ENCODE results near the gene THSD7B.

Gene THSD7B

GRCh38 chr2:137178951-137179377 lies 413.6 kb downstream of the THSD7B start:
- TF ChIP-seq CTCF (IDR thresholded peaks at IDR 0.05; ENCODE audit: control insufficient read depth, extremely low read depth, insufficient read depth): no peak
- H3K4me3 ChIP-seq (ENCODE audit: low read depth, low read length): no peak overlapping the region
- no peak for DNase-seq (ENCODE audit: low read depth)

DNA sequence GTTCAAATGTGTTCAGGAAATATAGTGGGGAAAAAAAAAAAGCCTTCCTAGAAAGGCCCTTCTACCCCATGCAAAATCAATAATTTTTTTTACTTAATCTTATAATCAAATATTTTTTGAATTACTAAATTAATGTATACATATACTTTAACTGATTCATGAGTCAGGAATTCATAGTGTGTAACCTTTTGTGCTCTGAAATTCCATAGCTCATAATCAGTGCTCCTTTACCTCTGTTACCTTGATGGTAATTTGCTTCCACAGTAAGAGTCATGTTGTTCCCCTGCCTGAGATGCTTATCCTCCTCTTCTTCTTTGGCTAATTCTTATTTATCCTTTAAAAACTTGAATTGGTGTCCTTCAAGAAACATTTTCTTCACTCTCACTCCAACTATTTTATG lies 414.2 kb downstream of the THSD7B start:
- TF ChIP-seq CTCF (IDR thresholded peaks at IDR 0.05; ENCODE audit: control insufficient read depth, extremely low read depth, insufficient read depth): no peak
- H3K4me3 ChIP-seq (ENCODE audit: low read depth, low read length): no peak overlapping the region
- DNase-seq (ENCODE audit: low read depth): no peak

DNA sequence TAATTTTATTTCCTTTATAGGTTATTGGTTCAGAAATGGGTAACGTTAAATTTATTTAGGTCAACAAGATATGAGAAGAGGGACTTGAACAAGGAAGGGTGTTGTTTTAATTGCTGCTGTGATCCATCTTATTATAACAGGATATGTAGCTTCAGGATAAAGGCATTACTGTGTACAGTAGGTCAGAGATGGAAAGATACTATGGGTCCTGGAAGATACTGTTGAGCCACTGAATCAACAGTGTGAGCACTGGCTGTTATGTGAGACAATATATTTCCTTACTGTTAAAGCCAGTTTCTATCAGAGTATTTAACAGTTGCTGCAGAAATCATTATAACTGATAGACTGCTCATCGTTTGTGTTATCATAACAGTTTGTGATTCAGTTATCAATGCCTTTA lies 414.7 kb downstream of the THSD7B start:
- H3K4me3 ChIP-seq (ENCODE audit: low read depth, low read length): no peak overlapping the region
- DNase-seq (ENCODE audit: low read depth): no peak
- TF ChIP-seq CTCF (IDR thresholded peaks at IDR 0.05; ENCODE audit: control insufficient read depth, extremely low read depth, insufficient read depth): no peak

GRCh38 chr2:137181370-137181769 lies 416.0 kb downstream of the THSD7B start:
- DNase-seq (ENCODE audit: low read depth): no peak
- H3K4me3 ChIP-seq (ENCODE audit: low read depth, low read length): no peak overlapping the region
- TF ChIP-seq CTCF (IDR thresholded peaks at IDR 0.05; ENCODE audit: control insufficient read depth, extremely low read depth, insufficient read depth): no peak

GRCh38 chr2:137182071-137182470 lies 416.7 kb downstream of the THSD7B start:
- DNase-seq (ENCODE audit: low read depth): no peak
- TF ChIP-seq CTCF (IDR thresholded peaks at IDR 0.05; ENCODE audit: control insufficient read depth, extremely low read depth, insufficient read depth): no peak
- no peak overlapping the region for H3K4me3 ChIP-seq (ENCODE audit: low read depth, low read length)

- no peak for TF ChIP-seq CTCF (IDR thresholded peaks at IDR 0.05; ENCODE audit: control insufficient read depth, extremely low read depth, insufficient read depth)
- H3K4me3 ChIP-seq (ENCODE audit: low read depth, low read length): no peak overlapping the region
- no peak for DNase-seq (ENCODE audit: low read depth)
Observed at GRCh38 chr2:137183206-137183898, 418.0 kb downstream of the THSD7B start.

Data from LNCaP clone FGC (cell line).